Stimulated activated CD8-positive, alpha-beta memory T cell treated with anti-CD3 and anti-CD28 coated beads, Interleukin-4, amount 100 ng/mL, for 1 hour (primary cell): ENCODE results near the gene TAF9B.
A peak's percentile ranks its signal among the peaks of the same experiment; 100 is the strongest.
"Not testable (repeated sequence)": the region's sequence is repeated elsewhere in the genome, so short reads cannot be mapped to it uniquely, and the experiment has no call there.

Experiments used
- DNase-seq, 2 donors: peaks; one replicate each; pipeline ENCODE4 v3.0.0-alpha.2; 2020; ENCODE audit warnings: low read depth in 2 of 2, low spot score in 1 of 2

Gene TAF9B

DNA sequence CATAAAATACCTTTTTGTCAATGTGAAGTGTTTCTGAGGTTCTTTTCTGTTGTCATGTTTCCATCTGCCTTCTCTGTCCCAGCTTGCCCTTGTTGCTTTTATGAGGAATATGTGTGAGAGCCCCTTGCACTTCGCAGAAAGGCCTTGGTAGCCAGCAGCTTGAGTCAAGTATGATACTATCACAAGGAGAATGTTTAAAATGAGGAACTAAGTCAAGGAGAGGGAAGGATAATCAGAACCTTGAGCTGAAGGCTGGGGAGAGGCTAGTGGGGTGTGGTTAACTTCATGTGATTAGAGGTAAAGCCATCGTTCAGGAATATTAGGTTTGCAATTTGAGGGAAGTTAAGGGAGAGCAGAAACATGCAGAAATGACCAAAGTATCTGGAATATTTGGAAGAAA is 22.7 kb downstream of the TAF9B start:
- no peak for DNase-seq

- no peak for DNase-seq
These were observed 23.1 kb downstream of the TAF9B start for GRCh38 chrX:78116365-78116764.

DNA sequence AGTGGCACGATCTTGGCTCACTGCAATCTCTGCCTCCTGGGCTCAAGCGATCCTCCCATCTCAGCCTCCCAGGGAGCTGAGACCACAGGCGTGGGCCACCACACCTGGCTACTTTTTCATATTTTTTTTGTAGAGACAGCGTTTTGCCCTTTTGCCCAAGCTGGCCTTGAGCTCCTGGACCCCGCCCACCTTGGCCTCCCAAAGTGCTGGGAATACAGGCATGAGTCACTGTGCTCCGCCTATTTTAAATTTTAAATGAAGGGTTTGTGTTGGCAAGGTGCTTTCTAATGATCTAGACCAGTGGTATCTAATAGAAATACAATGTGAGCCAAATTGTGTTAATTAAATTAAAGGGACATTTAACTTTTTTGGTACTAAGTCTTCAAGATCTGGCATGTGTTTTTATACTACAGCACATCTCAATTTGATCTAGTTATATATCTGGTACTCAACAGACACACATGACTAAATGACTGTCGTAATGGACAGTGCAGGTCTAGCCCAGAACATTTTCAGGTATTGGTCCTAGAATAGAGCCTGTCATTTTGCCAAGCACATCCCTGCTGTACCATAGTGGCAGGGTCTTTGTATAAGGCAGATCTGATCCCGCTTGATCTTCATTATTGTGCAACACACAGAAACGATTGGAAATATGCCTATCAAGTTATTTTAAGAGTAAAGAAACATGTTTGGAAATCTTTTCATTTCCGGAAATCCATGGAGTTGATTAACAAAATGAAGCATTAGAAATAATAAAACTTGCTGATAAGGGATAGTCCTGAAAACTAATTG is 28.1 kb downstream of the TAF9B start:
- DNase-seq: no peak

DNA sequence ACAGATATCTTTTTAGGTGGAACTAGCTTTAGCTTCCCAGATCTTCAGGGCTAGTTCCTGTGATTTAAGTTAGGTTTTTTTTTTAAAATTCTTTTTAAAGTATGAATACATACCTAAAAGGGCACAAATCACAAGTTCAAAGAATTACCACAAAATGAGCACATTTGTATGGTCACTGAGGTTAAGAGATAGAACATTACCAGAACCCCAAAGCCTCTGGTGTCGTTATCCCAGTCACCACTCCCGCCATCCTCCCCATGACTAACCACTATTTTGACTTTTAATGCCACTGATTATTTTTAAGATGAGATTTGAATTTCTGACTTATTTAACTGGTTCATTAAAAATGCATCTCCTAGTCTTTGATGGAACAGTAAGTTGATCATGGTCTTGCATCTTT is 30.0 kb downstream of the TAF9B start:
- no peak for DNase-seq

DNA sequence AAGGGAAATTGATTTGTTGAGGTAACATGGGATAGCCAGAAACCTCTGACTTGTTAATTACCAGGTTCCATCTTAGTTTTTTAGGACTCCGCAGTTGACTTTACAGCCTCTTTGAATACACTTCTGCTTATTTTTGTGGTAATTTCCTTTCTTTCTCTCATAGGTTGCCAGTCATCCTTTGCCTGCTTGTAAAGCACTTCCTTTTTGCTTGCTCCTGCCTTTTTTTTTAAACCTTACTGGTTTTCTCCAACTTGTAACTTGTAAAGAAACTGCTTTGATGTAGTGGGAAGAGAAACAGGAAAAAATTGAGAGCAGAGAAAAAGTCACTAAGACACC is 32.8 kb downstream of the TAF9B start:
- DNase-seq: no peak

DNA sequence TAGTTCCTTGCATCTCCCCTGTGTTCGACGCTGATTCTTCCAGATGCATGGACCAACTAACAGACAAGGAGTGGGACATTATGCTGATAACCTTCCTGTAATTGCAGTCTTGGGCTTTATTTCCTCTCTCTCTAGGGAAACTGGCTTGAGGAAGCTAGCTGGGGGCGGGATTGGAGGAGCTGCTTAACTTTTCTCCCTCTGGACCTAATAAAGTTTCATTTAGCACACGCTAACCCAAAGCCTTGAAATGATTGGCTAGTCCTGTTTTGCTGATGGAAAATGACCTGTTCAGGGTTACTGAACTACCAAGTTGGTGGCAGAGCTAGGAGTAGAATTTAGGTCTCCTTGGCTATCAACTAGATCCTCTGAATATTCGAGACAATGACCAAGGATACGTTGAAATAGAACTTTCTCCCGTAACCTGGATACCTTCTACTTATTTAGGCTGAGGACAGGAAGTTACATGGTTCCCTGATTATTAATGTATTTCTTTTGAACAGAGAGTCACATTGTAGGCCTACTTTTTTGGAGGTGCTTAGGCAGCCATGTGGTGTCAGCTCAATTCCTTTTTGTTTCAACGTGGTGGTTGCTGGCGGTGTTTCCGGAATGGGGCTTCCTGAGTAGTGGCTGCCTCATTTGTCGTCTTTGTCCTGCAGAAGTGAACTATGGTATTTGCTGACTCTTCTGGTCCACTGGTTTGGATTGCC is 33.4 kb downstream of the TAF9B start:
- DNase-seq: no peak

- DNase-seq: no peak
These were observed 34.8 kb downstream of the TAF9B start for GRCh38 chrX:78104447-78105176.

DNA sequence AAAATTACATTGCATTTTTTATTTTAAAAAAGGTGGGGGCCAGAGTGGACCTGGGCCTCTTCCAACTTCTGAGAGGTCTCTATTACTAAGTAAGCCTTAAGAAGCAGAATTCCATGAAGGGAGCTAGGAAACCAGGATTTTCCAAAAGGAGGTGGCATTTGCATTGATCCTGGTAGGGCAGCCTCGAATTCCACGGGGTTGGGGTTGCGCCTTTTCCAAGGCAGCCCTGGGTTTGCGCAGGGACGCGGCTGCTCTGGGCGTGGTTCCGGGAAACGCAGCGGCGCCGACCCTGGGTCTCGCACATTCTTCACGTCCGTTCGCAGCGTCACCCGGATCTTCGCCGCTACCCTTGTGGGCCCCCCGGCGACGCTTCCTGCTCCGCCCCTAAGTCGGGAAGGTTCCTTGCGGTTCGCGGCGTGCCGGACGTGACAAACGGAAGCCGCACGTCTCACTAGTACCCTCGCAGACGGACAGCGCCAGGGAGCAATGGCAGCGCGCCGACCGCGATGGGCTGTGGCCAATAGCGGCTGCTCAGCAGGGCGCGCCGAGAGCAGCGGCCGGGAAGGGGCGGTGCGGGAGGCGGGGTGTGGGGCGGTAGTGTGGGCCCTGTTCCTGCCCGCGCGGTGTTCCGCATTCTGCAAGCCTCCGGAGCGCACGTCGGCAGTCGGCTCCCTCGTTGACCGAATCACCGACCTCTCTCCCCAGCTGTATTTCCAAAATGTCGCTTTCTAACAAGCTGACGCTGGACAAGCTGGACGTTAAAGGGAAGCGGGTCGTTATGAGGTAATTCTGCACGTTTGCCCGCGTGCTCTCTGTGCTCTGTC is 35.6 kb downstream of the TAF9B start, which contains the start of gene PGK1:
Gene PGK1 (plus strand): TSS at position 626 of the 824 bp plus-strand sequence. CDS start 93 bp downstream, at position 719.
- DNase-seq: peak; percentile 71 to 82

- DNase-seq: no peak
These were observed 36.3 kb downstream of the TAF9B start for GRCh38 chrX:78103001-78103622.

GRCh38 chrX:78102091-78102490 is 37.4 kb downstream of the TAF9B start:
- no peak for DNase-seq

GRCh38 chrX:78098108-78098507 is 41.3 kb downstream of the TAF9B start:
- DNase-seq: no peak

DNA sequence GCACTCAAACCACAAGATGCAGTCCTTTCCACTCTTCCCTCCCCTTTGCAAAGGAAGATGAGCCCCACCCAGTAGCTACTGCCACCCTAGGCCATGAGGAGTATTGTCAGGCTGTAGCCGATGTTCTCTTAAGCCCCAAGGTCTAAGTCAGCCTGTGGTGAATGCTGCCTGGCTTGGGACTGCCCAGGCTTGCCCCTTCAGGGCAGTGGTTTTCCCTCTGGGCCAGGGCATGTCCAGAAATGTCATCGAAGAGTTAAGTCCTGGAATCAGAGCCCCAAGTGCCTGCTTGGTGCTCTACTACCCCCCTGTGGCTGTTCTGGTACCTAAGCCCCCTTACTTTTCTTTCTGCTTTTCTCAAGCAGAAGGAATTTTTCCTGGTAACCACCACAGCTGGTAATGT is 47.2 kb downstream of the TAF9B start:
- no peak for DNase-seq

GRCh38 chrX:78081413-78081812 is 58.0 kb downstream of the TAF9B start:
- DNase-seq: not testable (repeated sequence)
